ENCODE data around the gene TMEM233. TPM values are rescaled to one million over a fixed set of nuclear protein-coding genes. Genes with fewer than 3 reads are reported as not detected.

TMEM233 gene
- total RNA-seq, 1 experiment from 2014 or later = 0.28 TPM

- H3K9me3 Mint-ChIP-seq = peaks cover 14% of the 10 kb centered on the region
- H3K27me3 Mint-ChIP-seq (ENCODE audit: low read depth) = peaks cover 7% of the 10 kb centered on the region; the same call in 1 of the 2 replicates
- CTCF ChIA-PET = interaction anchor here (0.6 kb wide), 1 partner anchor 347 kb away, joined by 3 read pairs; no protein-coding TSS in a partner anchor
- POLR2A ChIA-PET = no interaction called here
- TF ChIP-seq CBFB (CRISPR knock-in tag; IDR thresholded peaks at IDR 0.05; ENCODE audit: low read depth) (no peak), ZNF671 (CRISPR knock-in tag; IDR thresholded peaks at IDR 0.05) (no peak), AFF4 (CRISPR knock-in tag; IDR thresholded peaks at IDR 0.05; ENCODE audit: borderline replicate concordance) (no peak), USF2 (CRISPR knock-in tag; IDR thresholded peaks at IDR 0.05) (no peak), ZNF317 (CRISPR knock-in tag; IDR thresholded peaks at IDR 0.05; ENCODE audit: borderline replicate concordance, low read depth) (no peak), HMGXB4 (CRISPR knock-in tag; IDR thresholded peaks at IDR 0.05) (no peak)
- ATAC-seq = no peak
- H3K27ac Mint-ChIP-seq = no peak overlapping the region
- H3K4me1 Mint-ChIP-seq = no peaks in the 10 kb centered on the region
- no peak for DNase-seq (ENCODE audit: low spot score)
- H3K4me3 Mint-ChIP-seq = no peak overlapping the region
- H3K36me3 Mint-ChIP-seq = no peaks in the 10 kb centered on the region
Observed at GRCh38 chr12:119644930-119645329, 51.4 kb downstream of the TMEM233 start.

GRCh38 chr12:119645535-119646059 lies 52.0 kb downstream of the TMEM233 start:
- Mint-ChIP-seq H3K27me3 (ENCODE audit: low read depth) (peaks cover 4% of the 10 kb centered on the region; the same call in 1 of the 2 replicates), H3K36me3 (no peaks in the 10 kb centered on the region), H3K9me3 (peaks cover 14% of the 10 kb centered on the region), H3K4me1 (no peaks in the 10 kb centered on the region), H3K4me3 (no peak overlapping the region), H3K27ac (no peak overlapping the region)
- DNase-seq (ENCODE audit: low spot score) (no peak), ATAC-seq (no peak)
- ChIA-PET CTCF (no interaction called here), POLR2A (no interaction called here)
- TF ChIP-seq ARID4B (CRISPR knock-in tag; IDR thresholded peaks at IDR 0.05; ENCODE audit: borderline replicate concordance) (no peak), MYBL2 (CRISPR knock-in tag; IDR thresholded peaks at IDR 0.05) (no peak), OVOL2 (CRISPR knock-in tag; IDR thresholded peaks at IDR 0.05; ENCODE audit: borderline replicate concordance) (no peak)
